IMR-90 (cell line): ENCODE data around the gene CTPS1. TPM values are rescaled to one million over a fixed set of nuclear protein-coding genes. Genes with fewer than 3 reads are reported as not detected.

Source experiments
- ATAC-seq: fragments of 200-7000 bp; cut with Tn5 transposase; 2 replicates; pipeline ENCODE4 v1.9.1; 2020; ENCODE audit warnings: low read depth, mild to moderate bottlenecking, moderate library complexity
- BruUV-seq: library from RNA; stranded (reverse); fragments of 400-500 nt; replicated peaks from 2 replicates; lab custom pipeline; 2021; lab: Mats Ljungman, UMichigan
- CTCF ChIA-PET: fragments of 300-600 bp; formaldehyde crosslinking; extraction: SDS; loops from one replicate; lab custom pipeline; 2021; ENCODE audit warnings: antibody characterized with exemption; lab: Yijun Ruan, JAX
- POLR2A ChIA-PET: fragments of 300-600 bp; sonication (Branson Sonifier 250); formaldehyde crosslinking; loops from one replicate; lab custom pipeline; 2022; ENCODE audit warnings: antibody characterized with exemption; ENCODE audit not compliant: unreplicated experiment; lab: Charles Lee
- DNase-seq: peaks from one replicate; pipeline ENCODE4 v3.0.0; 2013
- H2AFZ ChIP-seq: replicated peaks from 2 replicates; pipeline ENCODE3; 2013; ENCODE audit warnings: low read length, mild to moderate bottlenecking; ENCODE audit not compliant: poor library complexity
- H2AK5ac ChIP-seq: 2 replicates; pipeline ENCODE4 v1.6.1; 2013; ENCODE audit warnings: low read depth, low read length, inconsistent platforms
- H2AK9ac ChIP-seq: replicated peaks from 2 replicates; pipeline ENCODE3; 2013; ENCODE audit warnings: mild to moderate bottlenecking, low read depth, low read length, moderate library complexity; ENCODE audit not compliant: poor library complexity
- H2BK120ac ChIP-seq: 2 replicates; pipeline ENCODE4 v1.6.1; 2013; ENCODE audit warnings: low read depth, low read length, inconsistent platforms
- H2BK15ac ChIP-seq: 3 replicates; pipeline ENCODE4 v1.6.1; 2013; ENCODE audit warnings: low read depth, low read length, inconsistent platforms
- H2BK20ac ChIP-seq: 2 replicates; pipeline ENCODE4 v1.6.1; 2013; ENCODE audit warnings: low read depth, mild to moderate bottlenecking, inconsistent platforms, low read length, moderate library complexity
- H2BK5ac ChIP-seq: 2 replicates; pipeline ENCODE4 v1.6.1; 2013; ENCODE audit warnings: mild to moderate bottlenecking, low read depth, low read length, inconsistent platforms; ENCODE audit not compliant: poor library complexity, severe bottlenecking
- H3K14ac ChIP-seq: replicated peaks from 2 replicates; pipeline ENCODE4 v1.6.1; 2013; ENCODE audit warnings: low read depth, low read length, inconsistent platforms
- H3K18ac ChIP-seq: 2 replicates; pipeline ENCODE4 v1.6.1; 2013; ENCODE audit warnings: low read depth, low read length, control low read depth
- H3K23ac ChIP-seq: 2 replicates; pipeline ENCODE4 v1.6.1; 2013; ENCODE audit warnings: low read depth, low read length, inconsistent platforms
- H3K27ac ChIP-seq: 2 replicates; pipeline ENCODE4 v1.5.1; 2013; ENCODE audit warnings: mild to moderate bottlenecking, control low read depth, low read length; ENCODE audit not compliant: insufficient read depth
- H3K27me3 ChIP-seq: 2 replicates; pipeline ENCODE4 v1.6.1; 2013; ENCODE audit warnings: low read length; ENCODE audit not compliant: control insufficient read depth, insufficient read depth
- H3K36me3 ChIP-seq: 2 replicates; pipeline ENCODE4 v1.6.1; 2013; ENCODE audit warnings: low read length, mixed read lengths; ENCODE audit not compliant: control insufficient read depth, insufficient read depth
- H3K4ac ChIP-seq: 2 replicates; pipeline ENCODE4 v1.6.1; 2013; ENCODE audit warnings: low read depth, low read length, inconsistent platforms
- H3K4me1 ChIP-seq: 2 replicates; pipeline ENCODE4 v1.6.1; 2013; ENCODE audit warnings: low read length, mixed read lengths; ENCODE audit not compliant: control insufficient read depth, insufficient read depth
- H3K4me2 ChIP-seq: 2 replicates; pipeline ENCODE4 v1.6.1; 2013; ENCODE audit warnings: low read depth, mild to moderate bottlenecking, control low read depth, low read length, moderate library complexity
- H3K4me3 ChIP-seq: 2 replicates; pipeline ENCODE4 v1.5.1; 2013; ENCODE audit warnings: low read depth, mild to moderate bottlenecking, control low read depth, low read length, moderate library complexity; ENCODE audit not compliant: insufficient read depth
- H3K56ac ChIP-seq: 2 replicates; pipeline ENCODE4 v1.6.1; 2013; ENCODE audit warnings: low read length, inconsistent platforms; ENCODE audit not compliant: insufficient read depth; ENCODE audit errors: extremely low read depth
- H3K79me1 ChIP-seq, 2 experiments: 2 replicates each; pipeline ENCODE4 v1.6.1; 2013; ENCODE audit warnings: low read length in 2 of 2, inconsistent platforms in 1 of 2, low read depth in 1 of 2
- H3K9ac ChIP-seq: 2 replicates; pipeline ENCODE4 v1.6.1; 2013; ENCODE audit warnings: low read depth, low read length, control low read depth
- H3K9me1 ChIP-seq: 2 replicates; pipeline ENCODE4 v1.6.1; 2013; ENCODE audit warnings: low read length, inconsistent platforms; ENCODE audit not compliant: insufficient read depth
- H3K9me3 ChIP-seq: 2 replicates; pipeline ENCODE4 v1.6.1; 2013; ENCODE audit warnings: low read length; ENCODE audit not compliant: control insufficient read depth, insufficient read depth
- H4K20me1 ChIP-seq: 2 replicates; pipeline ENCODE4 v1.6.1; 2013; ENCODE audit warnings: low read length, inconsistent platforms; ENCODE audit not compliant: insufficient read depth
- H4K5ac ChIP-seq: 2 replicates; pipeline ENCODE4 v1.6.1; 2013; ENCODE audit warnings: mild to moderate bottlenecking, low read depth, low read length, control low read depth
- H4K8ac ChIP-seq, 2 experiments: 2 replicates each; pipeline ENCODE4 v1.6.1; 2013; ENCODE audit warnings: low read depth in 2 of 2, low read length in 2 of 2, control low read depth in 1 of 2, inconsistent platforms in 1 of 2
- H4K91ac ChIP-seq: 2 replicates; pipeline ENCODE4 v1.6.1; 2013; ENCODE audit warnings: low read depth, low read length, inconsistent platforms; ENCODE audit not compliant: insufficient read depth
- BHLHE40 ChIP-seq: fragments of 150-350 bp; IDR thresholded peaks from 2 replicates; pipeline ENCODE4 v1.6.1; 2016; ENCODE audit warnings: mild to moderate bottlenecking, low read depth, low read length
- CEBPB ChIP-seq: IDR thresholded peaks from 2 replicates; pipeline ENCODE4 v1.6.1; 2012; ENCODE audit warnings: low read depth, low read length, improper control_type of control experiment
- CHD1 ChIP-seq: IDR thresholded peaks from 2 replicates; pipeline ENCODE4 v1.6.1; 2012; ENCODE audit warnings: low read depth, low read length, improper control_type of control experiment
- CTCF ChIP-seq: conservative IDR thresholded peaks from 2 replicates; pipeline ENCODE4 v1.5.1; 2012; ENCODE audit warnings: mild to moderate bottlenecking, low read depth, low read length, improper control_type of control experiment
- ELK1 ChIP-seq: fragments of 150-350 bp; IDR thresholded peaks from 2 replicates; pipeline ENCODE4 v1.6.1; 2016; ENCODE audit warnings: low read depth, mild to moderate bottlenecking, low read length, moderate library complexity, borderline replicate concordance
- FOS ChIP-seq: fragments of 150-350 bp; IDR thresholded peaks from 2 replicates; pipeline ENCODE4 v1.6.1; 2016; ENCODE audit warnings: low read depth, low read length
- MAFK ChIP-seq: IDR thresholded peaks from 2 replicates; pipeline ENCODE4 v1.6.1; 2012; ENCODE audit warnings: low read depth, low read length, improper control_type of control experiment
- MAZ ChIP-seq: IDR thresholded peaks from 2 replicates; pipeline ENCODE4 v1.6.1; 2012; ENCODE audit warnings: low read depth, mild to moderate bottlenecking, low read length, improper control_type of control experiment, moderate library complexity, borderline replicate concordance
- MXI1 ChIP-seq: IDR thresholded peaks from 2 replicates; pipeline ENCODE4 v1.6.1; 2012; ENCODE audit warnings: low read depth, mild to moderate bottlenecking, low read length, moderate library complexity, borderline replicate concordance
- NFE2L2 ChIP-seq: fragments of 150-350 bp; IDR thresholded peaks from 2 replicates; pipeline ENCODE4 v1.6.1; 2016; ENCODE audit warnings: low read depth, mild to moderate bottlenecking, low read length
- POLR2A ChIP-seq: IDR thresholded peaks from 2 replicates; pipeline ENCODE4 v1.6.1; 2012; ENCODE audit warnings: mild to moderate bottlenecking, low read depth, low read length
- RAD21 ChIP-seq: IDR thresholded peaks from 2 replicates; pipeline ENCODE4 v1.6.1; 2012; ENCODE audit warnings: low read length, improper control_type of control experiment
- RCOR1 ChIP-seq: IDR thresholded peaks from 2 replicates; pipeline ENCODE4 v1.6.1; 2012; ENCODE audit warnings: mild to moderate bottlenecking, low read length, improper control_type of control experiment; ENCODE audit not compliant: insufficient replicate concordance
- RFX5 ChIP-seq: IDR thresholded peaks from 2 replicates; pipeline ENCODE4 v1.8.0; 2012; ENCODE audit warnings: low read depth, mild to moderate bottlenecking, low read length, moderate library complexity
- SMC3 ChIP-seq: fragments of 150-350 bp; IDR thresholded peaks from 2 replicates; pipeline ENCODE4 v1.6.1; 2016; ENCODE audit warnings: low read depth, mild to moderate bottlenecking, antibody characterized with exemption, low read length, moderate library complexity
- USF2 ChIP-seq: fragments of 150-350 bp; IDR thresholded peaks from 2 replicates; pipeline ENCODE4 v1.6.1; 2017; ENCODE audit warnings: mild to moderate bottlenecking, antibody characterized with exemption, low read length, low read depth
- WGBS, 2 experiments: methylation state at CpG; one replicate each; pipeline versions ENCODE4 v1.1.5 to v1.1.7; 2013; ENCODE audit warnings: missing lambda C conversion rate in 2 of 2; ENCODE audit not compliant: insufficient read length in 1 of 2; ENCODE audit errors: extremely low coverage in 2 of 2; 5-methylcytosine and 5-hydroxymethylcytosine counted together
- dilution Hi-C: fragments of 300-500 bp; cut with HindIII; formaldehyde crosslinking; loops from one replicate; pipeline ENCODE4 v1.14.3; 2018; ENCODE audit warnings: low sequenced_read_pairs; ENCODE audit not compliant: unreplicated experiment
- in situ Hi-C: fragments of 300-500 bp; cut with MboI; formaldehyde crosslinking; loops from 3 replicates; pipeline ENCODE4 v1.14.3; 2019; ENCODE audit warnings: low sequenced_read_pairs, inconsistent platforms, mixed read lengths
- intact Hi-C: fragments of 100-400 bp; cut with micrococcal nuclease; formaldehyde crosslinking; loops from 2 replicates; pipeline ENCODE4 v1.10.0; 2022
- polyA plus RNA-seq, 3 experiments: library from polyadenylated mRNA; depleted of rRNA; stranded (reverse); fragments of >200 nt; gene quantifications; 2 replicates each; pipeline ENCODE4 v1.2.3, GENCODE V29; 2012; ENCODE audit warnings: low replicate concordance in 1 of 3
- total RNA-seq: library from RNA; depleted of rRNA; stranded (reverse); fragments of >200 nt; gene quantifications from 2 replicates; pipeline ENCODE4 v1.2.3, GENCODE V29; 2012

Gene CTPS1
- total and polyA plus RNA-seq, 2 of the 4 experiments (the other 2 are of a cell fraction): 40.4 to 41.0 TPM

- no peak overlapping the region for H3K23ac ChIP-seq
- no peak overlapping the region for H3K14ac ChIP-seq
- H3K27me3 ChIP-seq: no peaks in the 10 kb centered on the region
- intact Hi-C loops (no loop called here), in situ Hi-C loops (loop anchor here (25.0 kb wide), 1 partner anchor 364 kb away; no protein-coding TSS in a partner anchor), dilution Hi-C loops (no loop called here)
- no peak overlapping the region for H3K18ac ChIP-seq
- H3K56ac ChIP-seq: no peak overlapping the region
- H2BK120ac ChIP-seq: no peak overlapping the region
- H3K9me1 ChIP-seq: peaks cover 6% of the 10 kb centered on the region; the same call in 1 of the 2 replicates
- no peak for TF ChIP-seq RCOR1
- TF ChIP-seq MAFK: no peak
- TF ChIP-seq CHD1: no peak
- no peak for TF ChIP-seq BHLHE40
- no peak for TF ChIP-seq USF2
- TF ChIP-seq SMC3: no peak
- TF ChIP-seq RFX5: no peak
- no peak for TF ChIP-seq ELK1
- TF ChIP-seq CEBPB: no peak
- no peak for TF ChIP-seq CTCF
- TF ChIP-seq POLR2A: no peak
- TF ChIP-seq MXI1: no peak
- no peak for TF ChIP-seq NFE2L2
- TF ChIP-seq MAZ: no peak
- TF ChIP-seq FOS: no peak
- no peak for TF ChIP-seq RAD21
- H2BK15ac ChIP-seq: no peak overlapping the region
- no peaks in the 10 kb centered on the region for H3K9me3 ChIP-seq
- H4K91ac ChIP-seq: no peak overlapping the region
- no peak overlapping the region for H4K5ac ChIP-seq
- no peak overlapping the region for H2AK9ac ChIP-seq
- H3K4me2 ChIP-seq: no peak overlapping the region
- no peak overlapping the region for H2BK20ac ChIP-seq
- ATAC-seq (no peak), DNase-seq (no peak)
- CTCF ChIA-PET: interaction anchor here (0.6 to 1.0 kb wide), 2 partner anchors 22 to 70 kb away, joined by 3 to 5 read pairs; no protein-coding TSS in a partner anchor
- H3K36me3 ChIP-seq: peaks cover 32% of the 10 kb centered on the region
- H3K9ac ChIP-seq: no peak overlapping the region
- BruUV-seq: no TSS peak
- H2AK5ac ChIP-seq: no peak overlapping the region
- 100% methylated on average over 3 of the region's 3 CpGs; no CpG with 5 or more reads in 1 of the 2 experiments for WGBS, 2 experiments
- POLR2A ChIA-PET: no interaction called here
- no peak overlapping the region for H3K27ac ChIP-seq
- H3K79me1 ChIP-seq: no peaks in the 10 kb centered on the region; a peak in 1 of 4 replicates
- no peak overlapping the region for H3K4ac ChIP-seq
- H3K4me1 ChIP-seq: peaks cover 2% of the 10 kb centered on the region; the same call in 1 of the 2 replicates
- H2BK5ac ChIP-seq: no peak overlapping the region
- no peak overlapping the region for H3K4me3 ChIP-seq
- no peaks in the 10 kb centered on the region for H4K20me1 ChIP-seq
- H2AFZ ChIP-seq: no peak overlapping the region
- no peak overlapping the region for H4K8ac ChIP-seq
Measured at GRCh38 chr1:41048540-41048939, 69.0 kb downstream of the CTPS1 start.
